MM.1S (cell line): ENCODE results near the gene HIVEP1.

Source experiments
- DNase-seq: peaks from one replicate; pipeline ENCODE4 v3.0.0-alpha.2; 2015
- H2AFZ ChIP-seq: fragments of 300-600 bp; sonication (generic); 2 replicates; pipeline ENCODE4 v1.6.0; 2016; ENCODE audit warnings: antibody characterized with exemption, low read length
- H3F3A ChIP-seq: fragments of 300-600 bp; sonication (generic); 2 replicates; pipeline ENCODE4 v1.6.1; 2016; ENCODE audit warnings: mild to moderate bottlenecking, antibody characterized with exemption, low read length, moderate library complexity, mixed read lengths; ENCODE audit not compliant: insufficient read depth
- H3K27ac ChIP-seq: fragments of 300-600 bp; sonication (generic); 2 replicates; pipeline ENCODE4 v1.5.1; 2016; ENCODE audit warnings: mild to moderate bottlenecking, low read length
- H3K27me3 ChIP-seq: fragments of 300-600 bp; sonication (generic); replicated peaks from 2 replicates; pipeline ENCODE4 v1.6.0; 2016; ENCODE audit warnings: low read length; ENCODE audit not compliant: insufficient read depth
- H3K36me3 ChIP-seq: fragments of 300-600 bp; sonication (generic); replicated peaks from 2 replicates; pipeline ENCODE4 v1.6.1; 2016; ENCODE audit warnings: mild to moderate bottlenecking, low read length, mixed read lengths; ENCODE audit not compliant: insufficient read depth
- H3K4me1 ChIP-seq: fragments of 300-600 bp; sonication (generic); 2 replicates; pipeline ENCODE4 v1.6.1; 2016; ENCODE audit warnings: low read length, mixed read lengths
- H3K4me2 ChIP-seq: fragments of 300-600 bp; sonication (generic); 2 replicates; pipeline ENCODE4 v1.6.0; 2016; ENCODE audit warnings: low read depth, low read length
- H3K4me3 ChIP-seq: fragments of 300-600 bp; sonication (generic); 2 replicates; pipeline ENCODE4 v1.5.1; 2016; ENCODE audit warnings: low read length, mixed read lengths
- H3K79me2 ChIP-seq: fragments of 300-600 bp; sonication (generic); 2 replicates; pipeline ENCODE4 v1.6.1; 2016; ENCODE audit warnings: mixed run types, low read length, mixed read lengths
- H3K9ac ChIP-seq: fragments of 300-600 bp; sonication (generic); 2 replicates; pipeline ENCODE4 v1.6.1; 2016; ENCODE audit warnings: low read length, mixed read lengths
- H3K9me2 ChIP-seq: fragments of 300-600 bp; sonication (generic); replicated peaks from 2 replicates; pipeline ENCODE4 v1.6.1; 2016; ENCODE audit warnings: mild to moderate bottlenecking, low read length, mixed read lengths; ENCODE audit not compliant: insufficient read depth
- H3K9me3 ChIP-seq: fragments of 300-600 bp; sonication (generic); replicated peaks from 2 replicates; pipeline ENCODE4 v1.6.1; 2016; ENCODE audit warnings: mild to moderate bottlenecking, low read length, mixed read lengths; ENCODE audit not compliant: insufficient read depth
- H4K20me1 ChIP-seq: fragments of 300-600 bp; sonication (generic); 2 replicates; pipeline ENCODE4 v1.6.1; 2016; ENCODE audit warnings: mild to moderate bottlenecking, low read length, moderate library complexity, mixed read lengths; ENCODE audit not compliant: insufficient read depth
- EZH2 ChIP-seq: fragments of 300-600 bp; sonication (generic); optimal IDR thresholded peaks from 2 replicates; pipeline ENCODE3; 2017; ENCODE audit warnings: low read depth, mild to moderate bottlenecking, antibody characterized with exemption, low read length, mixed read lengths
- EZH2phosphoT487 ChIP-seq: fragments of 300-600 bp; sonication (generic); IDR thresholded peaks from 2 replicates; pipeline ENCODE4 v1.6.1; 2018; ENCODE audit warnings: antibody characterized with exemption, low read length
- TF ChIP-seq, protein P1 (sequence below): fragments of 300-600 bp; sonication (generic); IDR thresholded peaks from 2 replicates; pipeline ENCODE4 v1.5.1; 2016; ENCODE audit warnings: antibody characterized with exemption, low read length, mixed read lengths

HIVEP1 gene

DNA sequence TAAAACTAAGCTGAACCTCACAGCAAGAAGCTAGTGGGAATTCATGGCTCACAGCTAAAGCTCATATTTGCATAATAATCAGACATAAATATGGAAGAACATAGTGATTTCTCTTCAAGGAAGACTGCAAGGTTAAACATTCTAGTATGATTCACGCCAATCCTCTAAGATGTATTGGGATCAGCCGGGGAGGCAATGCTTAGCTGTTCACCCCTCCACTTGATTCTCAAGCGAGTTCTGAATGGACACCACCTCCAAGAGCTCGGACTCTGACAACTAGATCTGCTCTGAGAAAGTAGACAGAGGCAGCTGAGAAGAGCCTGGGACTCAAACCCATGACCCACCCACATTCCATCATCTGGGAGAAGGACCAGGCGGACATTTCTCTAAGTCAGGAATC is 159.6 kb downstream of the HIVEP1 start:
- no peaks in the 10 kb centered on the region for H3K4me1 ChIP-seq
- H2AFZ ChIP-seq = no peak overlapping the region
- no peak overlapping the region for H3K4me3 ChIP-seq
- H3K9ac ChIP-seq = no peak overlapping the region
- H3K27me3 ChIP-seq = no peaks in the 10 kb centered on the region
- H4K20me1 ChIP-seq = no peaks in the 10 kb centered on the region
- TF ChIP-seq, protein P1, sequence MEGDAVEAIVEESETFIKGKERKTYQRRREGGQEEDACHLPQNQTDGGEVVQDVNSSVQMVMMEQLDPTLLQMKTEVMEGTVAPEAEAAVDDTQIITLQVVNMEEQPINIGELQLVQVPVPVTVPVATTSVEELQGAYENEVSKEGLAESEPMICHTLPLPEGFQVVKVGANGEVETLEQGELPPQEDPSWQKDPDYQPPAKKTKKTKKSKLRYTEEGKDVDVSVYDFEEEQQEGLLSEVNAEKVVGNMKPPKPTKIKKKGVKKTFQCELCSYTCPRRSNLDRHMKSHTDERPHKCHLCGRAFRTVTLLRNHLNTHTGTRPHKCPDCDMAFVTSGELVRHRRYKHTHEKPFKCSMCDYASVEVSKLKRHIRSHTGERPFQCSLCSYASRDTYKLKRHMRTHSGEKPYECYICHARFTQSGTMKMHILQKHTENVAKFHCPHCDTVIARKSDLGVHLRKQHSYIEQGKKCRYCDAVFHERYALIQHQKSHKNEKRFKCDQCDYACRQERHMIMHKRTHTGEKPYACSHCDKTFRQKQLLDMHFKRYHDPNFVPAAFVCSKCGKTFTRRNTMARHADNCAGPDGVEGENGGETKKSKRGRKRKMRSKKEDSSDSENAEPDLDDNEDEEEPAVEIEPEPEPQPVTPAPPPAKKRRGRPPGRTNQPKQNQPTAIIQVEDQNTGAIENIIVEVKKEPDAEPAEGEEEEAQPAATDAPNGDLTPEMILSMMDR = no peak
- TF ChIP-seq EZH2 = no peak
- TF ChIP-seq EZH2phosphoT487 = no peak
- no peaks in the 10 kb centered on the region for H3K36me3 ChIP-seq
- no peaks in the 10 kb centered on the region for H3K79me2 ChIP-seq
- no peak overlapping the region for H3K27ac ChIP-seq
- no peaks in the 10 kb centered on the region for H3K9me2 ChIP-seq
- H3F3A ChIP-seq = no peaks in the 10 kb centered on the region
- no peaks in the 10 kb centered on the region for H3K9me3 ChIP-seq
- no peak for DNase-seq
- no peak overlapping the region for H3K4me2 ChIP-seq

DNA sequence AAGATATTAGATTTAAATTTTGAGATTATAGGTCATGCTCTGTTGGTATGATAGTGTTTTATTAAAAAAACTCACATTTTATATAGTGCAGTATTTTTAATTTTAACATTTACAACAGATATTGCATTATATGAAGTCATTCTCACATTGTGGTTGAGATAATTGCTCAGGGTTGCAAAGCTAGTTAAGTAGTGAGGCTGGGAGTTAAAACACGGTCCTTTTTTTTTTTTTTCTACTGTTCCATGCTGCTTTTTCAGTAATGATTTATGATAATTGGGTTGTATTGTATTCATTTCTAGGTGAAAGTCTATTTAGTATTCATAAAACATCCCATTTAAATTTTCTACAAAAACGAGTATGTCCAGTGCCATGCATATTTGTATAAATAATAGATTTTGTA is 160.5 kb downstream of the HIVEP1 start:
- no peaks in the 10 kb centered on the region for H3K79me2 ChIP-seq
- H3K4me1 ChIP-seq = no peaks in the 10 kb centered on the region
- no peaks in the 10 kb centered on the region for H3K36me3 ChIP-seq
- no peaks in the 10 kb centered on the region for H3K9me3 ChIP-seq
- no peak overlapping the region for H3K9ac ChIP-seq
- no peak for DNase-seq
- H3F3A ChIP-seq = no peaks in the 10 kb centered on the region
- no peak overlapping the region for H3K27ac ChIP-seq
- no peak overlapping the region for H3K4me2 ChIP-seq
- H4K20me1 ChIP-seq = no peaks in the 10 kb centered on the region
- H3K27me3 ChIP-seq = no peaks in the 10 kb centered on the region
- H3K9me2 ChIP-seq = no peaks in the 10 kb centered on the region
- TF ChIP-seq EZH2phosphoT487 = no peak
- TF ChIP-seq, protein P1 = no peak
- no peak for TF ChIP-seq EZH2
- H2AFZ ChIP-seq = no peak overlapping the region
- H3K4me3 ChIP-seq = no peak overlapping the region

DNA sequence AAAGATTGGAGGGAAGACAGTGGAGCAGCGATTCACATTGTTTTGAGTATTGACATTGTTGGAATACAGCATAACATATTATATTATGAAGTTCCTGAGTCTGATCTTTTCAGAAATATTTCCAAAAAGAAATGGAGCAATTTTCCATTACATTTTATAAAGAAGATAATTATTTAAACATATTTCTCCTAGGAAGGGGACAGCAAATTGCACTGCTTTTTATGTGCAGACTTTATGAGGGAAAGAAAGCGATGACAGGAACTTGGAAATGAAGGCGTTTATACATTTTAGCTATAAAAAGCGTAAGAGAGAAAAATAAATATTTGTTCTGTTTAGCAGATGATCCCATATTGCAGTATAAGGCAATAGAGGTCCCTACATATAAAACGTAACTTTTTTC is 161.1 kb downstream of the HIVEP1 start:
- no peaks in the 10 kb centered on the region for H3K9me2 ChIP-seq
- TF ChIP-seq EZH2 = no peak
- TF ChIP-seq EZH2phosphoT487 = no peak
- TF ChIP-seq, protein P1 = no peak
- no peak overlapping the region for H3K4me2 ChIP-seq
- no peaks in the 10 kb centered on the region for H3K9me3 ChIP-seq
- H3K4me1 ChIP-seq = no peaks in the 10 kb centered on the region
- H3F3A ChIP-seq = no peaks in the 10 kb centered on the region
- no peaks in the 10 kb centered on the region for H3K36me3 ChIP-seq
- no peak overlapping the region for H2AFZ ChIP-seq
- no peak overlapping the region for H3K27ac ChIP-seq
- H4K20me1 ChIP-seq = no peaks in the 10 kb centered on the region
- no peaks in the 10 kb centered on the region for H3K27me3 ChIP-seq
- no peak overlapping the region for H3K4me3 ChIP-seq
- no peak overlapping the region for H3K9ac ChIP-seq
- H3K79me2 ChIP-seq = no peaks in the 10 kb centered on the region
- DNase-seq = no peak
